Left ventricle myocardium inferior (tissue), 1 donor: ENCODE measurements around the gene GAB3. TPM values are rescaled to one million over a fixed set of nuclear protein-coding genes. Genes with fewer than 3 reads are reported as not detected.

Experiments used
- total RNA-seq: library from RNA; stranded (reverse); fragmentation: NEBNext Ultra II Directional; extraction: Animal tissue kit (Norgen Biotek cat#: 25700); gene quantifications from one replicate; pipeline ENCODE4 v1.2.1, GENCODE V29; 2021
- donor health status: DM: no; HTN: yes; CAD: no; lungs with severe emphysema.

Gene GAB3
- total RNA-seq, 1 donor from 2014 or later: 14.8 TPM

Other genes with a start within 250 kb of the GAB3 start
- 52.0 TPM for gene FAM3A, start 234.8 kb downstream of the GAB3 start, total RNA-seq
- 10.9 TPM for gene G6PD, start 204.2 kb downstream of the GAB3 start, total RNA-seq
- gene IKBKG, start 203.5 kb downstream of the GAB3 start, total RNA-seq: 14.8 TPM
- not detected for gene CTAG1A, start 165.9 kb downstream of the GAB3 start, total RNA-seq
- not detected for gene CTAG1B, start 131.8 kb downstream of the GAB3 start, total RNA-seq
- not detected for gene CTAG2, start 97.5 kb downstream of the GAB3 start, total RNA-seq
- gene DKC1, start 11.8 kb upstream of the GAB3 start, total RNA-seq: 18.0 TPM
- 32.9 TPM for gene MPP1, start 54.4 kb upstream of the GAB3 start, total RNA-seq
- not detected for gene SMIM9, start 83.6 kb upstream of the GAB3 start, total RNA-seq
- 30.3 TPM for gene F8A1, start 135.3 kb upstream of the GAB3 start, total RNA-seq